ENCODE results near the gene PPIL1.
"Not testable (repeated sequence)": the region's sequence is repeated elsewhere in the genome, so short reads cannot be mapped to it uniquely, and the experiment has no call there.

Gene PPIL1

GRCh38 chr6:36874443-36875249 lies at the start of gene PPIL1:
Gene PPIL1, minus strand, starts transcription at chr6:36874803. Its CDS starts 31 bp downstream, at chr6:36874772.
- peak; percentile 75 to 76 for DNase-seq (ENCODE audit: low read depth in 2 of 2)

GRCh38 chr6:36924131-36924530 lies 49.5 kb upstream of the PPIL1 start:
- peak in 1 of 2 experiments; percentile 40 for DNase-seq (ENCODE audit: low read depth in 2 of 2)

- no peak for DNase-seq (ENCODE audit: low read depth in 2 of 2)
Observed at GRCh38 chr6:36920546-36920945, 45.9 kb upstream of the PPIL1 start.

- no peak for DNase-seq (ENCODE audit: low read depth in 2 of 2)
Observed at GRCh38 chr6:36920049-36920448, 45.4 kb upstream of the PPIL1 start.

- peak; percentile 81 to 85 for DNase-seq (ENCODE audit: low read depth in 2 of 2)
Observed at GRCh38 chr6:36917541-36918193, 43.1 kb upstream of the PPIL1 start.

GRCh38 chr6:36916126-36916525 lies 41.5 kb upstream of the PPIL1 start:
- no peak for DNase-seq (ENCODE audit: low read depth in 2 of 2)

GRCh38 chr6:36915599-36915998 lies 41.0 kb upstream of the PPIL1 start:
- no peak for DNase-seq (ENCODE audit: low read depth in 2 of 2)

GRCh38 chr6:36914227-36914794 lies 39.7 kb upstream of the PPIL1 start:
- no peak for DNase-seq (ENCODE audit: low read depth in 2 of 2)

GRCh38 chr6:36913082-36913481 lies 38.5 kb upstream of the PPIL1 start:
- no peak for DNase-seq (ENCODE audit: low read depth in 2 of 2)

GRCh38 chr6:36912586-36912985 lies 38.0 kb upstream of the PPIL1 start:
- peak; percentile 69 to 71 for DNase-seq (ENCODE audit: low read depth in 2 of 2)

- no peak for DNase-seq (ENCODE audit: low read depth in 2 of 2)
Observed at GRCh38 chr6:36912030-36912454, 37.4 kb upstream of the PPIL1 start.

- no peak for DNase-seq (ENCODE audit: low read depth in 2 of 2)
Observed at GRCh38 chr6:36908747-36909146, 34.1 kb upstream of the PPIL1 start.

- no peak for DNase-seq (ENCODE audit: low read depth in 2 of 2)
Observed at GRCh38 chr6:36907781-36908180, 33.2 kb upstream of the PPIL1 start.

GRCh38 chr6:36906539-36907325 lies 32.1 kb upstream of the PPIL1 start:
- no peak for DNase-seq (ENCODE audit: low read depth in 2 of 2)

- no peak for DNase-seq (ENCODE audit: low read depth in 2 of 2)
Observed at GRCh38 chr6:36904851-36905393, 30.3 kb upstream of the PPIL1 start.

GRCh38 chr6:36904114-36904513 lies 29.5 kb upstream of the PPIL1 start:
- no peak for DNase-seq (ENCODE audit: low read depth in 2 of 2)

- no peak for DNase-seq (ENCODE audit: low read depth in 2 of 2)
Observed at GRCh38 chr6:36897609-36898008, 23.0 kb upstream of the PPIL1 start.

GRCh38 chr6:36893976-36894932 lies 19.7 kb upstream of the PPIL1 start:
- no peak for DNase-seq (ENCODE audit: low read depth in 2 of 2)

- DNase-seq (ENCODE audit: low read depth in 2 of 2): not testable (repeated sequence)
Observed at GRCh38 chr6:36891153-36891552, 16.6 kb upstream of the PPIL1 start.

- no peak for DNase-seq (ENCODE audit: low read depth in 2 of 2)
Observed at GRCh38 chr6:36890112-36890663, 15.6 kb upstream of the PPIL1 start.

Data from fibroblast of skin of left biceps (primary cell).